HG03571 (cell line): Measurements from ENCODE around the gene MIB2.
"Not testable (repeated sequence)": the region's sequence is repeated elsewhere in the genome, so short reads cannot be mapped to it uniquely, and the experiment has no call there.

Experiments used
- ATAC-seq: cut with Tn5 transposase; IDR thresholded peaks from one replicate; pipeline ENCODE4 v1.9.1; 2021; ENCODE audit not compliant: unreplicated experiment

MIB2 gene

GRCh38 chr1:1626207-1627141 lies 11.2 kb downstream of the MIB2 start:
- ATAC-seq: no peak

- no peak for ATAC-seq
Measured at GRCh38 chr1:1627261-1627828, 12.0 kb downstream of the MIB2 start.

GRCh38 chr1:1627829-1628753 lies 12.8 kb downstream of the MIB2 start:
- no peak for ATAC-seq

DNA sequence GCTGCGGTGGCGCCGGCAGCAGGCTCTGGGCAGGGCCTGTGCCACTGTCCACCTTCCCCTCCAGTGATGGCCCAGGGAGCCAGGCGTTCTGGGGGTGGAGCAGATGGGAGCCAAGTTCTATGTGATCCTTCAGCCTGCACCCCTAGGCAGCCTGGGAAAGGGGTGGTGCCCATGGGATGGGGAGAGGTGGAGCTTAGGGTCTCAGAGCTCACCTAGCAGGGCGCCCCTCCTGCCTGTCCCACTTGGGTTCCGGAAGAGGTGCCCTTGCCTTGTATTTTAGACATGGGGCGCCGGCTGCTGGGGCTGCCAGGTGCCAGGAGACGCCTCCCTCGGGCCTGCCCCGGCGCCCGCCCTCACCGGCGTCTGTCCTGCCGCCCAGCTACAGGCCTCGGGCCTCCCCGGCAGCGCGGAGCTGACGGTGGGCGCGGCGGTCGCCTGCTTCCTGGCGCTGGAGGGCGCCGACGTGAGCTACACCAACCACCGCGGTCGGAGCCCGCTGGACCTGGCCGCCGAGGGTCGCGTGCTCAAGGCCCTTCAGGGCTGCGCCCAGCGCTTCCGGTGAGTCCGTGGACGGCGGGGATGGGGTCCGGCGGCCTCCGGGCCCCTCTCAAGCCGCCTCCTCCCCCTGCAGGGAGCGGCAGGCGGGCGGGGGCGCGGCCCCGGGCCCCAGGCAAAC lies 13.6 kb downstream of the MIB2 start:
- no peak for ATAC-seq

DNA sequence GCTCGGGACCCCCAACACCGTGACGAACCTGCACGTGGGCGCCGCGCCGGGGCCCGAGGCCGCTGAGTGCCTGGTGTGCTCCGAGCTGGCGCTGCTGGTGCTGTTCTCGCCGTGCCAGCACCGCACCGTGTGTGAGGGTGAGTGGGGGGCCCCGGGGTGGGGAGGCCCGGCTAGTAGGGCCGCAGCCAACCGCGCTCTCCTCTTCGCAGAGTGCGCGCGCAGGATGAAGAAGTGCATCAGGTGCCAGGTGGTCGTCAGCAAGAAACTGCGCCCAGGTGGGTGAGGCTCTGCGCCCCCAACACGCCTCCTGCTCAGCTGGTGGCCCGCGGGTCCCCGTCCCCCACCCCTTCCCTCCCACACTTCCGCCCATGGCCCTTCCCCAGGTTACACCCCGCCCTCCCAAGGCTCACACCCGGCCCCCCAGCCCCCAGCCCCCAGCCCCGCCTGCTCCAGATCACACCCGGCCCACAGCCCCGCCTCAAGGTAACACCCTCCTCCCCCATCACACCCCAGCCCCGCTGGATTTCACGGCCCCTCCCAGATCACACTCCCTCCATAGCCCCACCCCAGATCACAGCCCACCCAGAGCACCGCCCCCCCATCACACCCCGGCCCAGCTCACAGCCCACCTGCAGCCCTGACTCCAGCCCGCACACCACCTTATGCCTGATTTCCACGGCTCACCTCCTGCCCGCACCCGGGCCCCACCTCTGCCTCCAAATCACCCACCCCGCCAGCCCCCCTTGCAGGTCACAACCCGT lies 14.3 kb downstream of the MIB2 start:
- ATAC-seq: no peak

DNA sequence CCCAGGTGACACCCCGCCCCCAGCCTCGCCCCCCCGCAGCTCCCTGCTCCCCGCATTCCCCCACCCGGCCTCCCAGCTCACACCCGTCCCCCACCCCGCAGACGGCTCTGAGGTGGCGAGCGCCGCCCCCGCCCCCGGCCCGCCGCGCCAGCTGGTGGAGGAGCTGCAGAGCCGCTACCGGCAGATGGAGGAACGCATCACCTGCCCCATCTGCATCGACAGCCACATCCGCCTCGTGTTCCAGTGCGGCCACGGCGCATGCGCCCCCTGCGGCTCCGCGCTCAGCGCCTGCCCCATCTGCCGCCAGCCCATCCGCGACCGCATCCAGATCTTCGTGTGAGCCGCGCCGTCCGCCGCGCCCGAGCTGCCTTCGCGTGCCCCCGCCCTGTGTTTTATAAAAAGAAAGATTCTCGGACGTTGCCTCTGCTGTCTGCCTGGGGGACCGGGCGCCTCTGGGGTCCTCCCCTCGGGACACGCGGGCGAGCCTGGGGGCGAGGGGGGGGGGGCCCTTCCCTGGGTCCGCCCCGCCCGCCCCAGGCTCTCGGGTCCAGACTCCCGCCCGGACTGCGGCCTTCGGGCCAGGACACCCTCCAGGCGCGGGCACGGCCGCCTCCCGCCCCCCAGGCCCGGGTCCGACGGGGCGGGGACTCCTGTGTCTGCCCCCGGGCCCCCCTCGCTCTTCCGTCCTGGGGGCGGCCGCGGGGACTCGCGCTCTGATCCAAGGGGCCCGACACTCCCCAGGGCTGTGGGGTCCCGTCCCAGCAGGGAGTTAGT lies 15.1 kb downstream of the MIB2 start:
- ATAC-seq: peak; percentile 64

GRCh38 chr1:1630965-1631781 lies 15.9 kb downstream of the MIB2 start:
- no peak for ATAC-seq

DNA sequence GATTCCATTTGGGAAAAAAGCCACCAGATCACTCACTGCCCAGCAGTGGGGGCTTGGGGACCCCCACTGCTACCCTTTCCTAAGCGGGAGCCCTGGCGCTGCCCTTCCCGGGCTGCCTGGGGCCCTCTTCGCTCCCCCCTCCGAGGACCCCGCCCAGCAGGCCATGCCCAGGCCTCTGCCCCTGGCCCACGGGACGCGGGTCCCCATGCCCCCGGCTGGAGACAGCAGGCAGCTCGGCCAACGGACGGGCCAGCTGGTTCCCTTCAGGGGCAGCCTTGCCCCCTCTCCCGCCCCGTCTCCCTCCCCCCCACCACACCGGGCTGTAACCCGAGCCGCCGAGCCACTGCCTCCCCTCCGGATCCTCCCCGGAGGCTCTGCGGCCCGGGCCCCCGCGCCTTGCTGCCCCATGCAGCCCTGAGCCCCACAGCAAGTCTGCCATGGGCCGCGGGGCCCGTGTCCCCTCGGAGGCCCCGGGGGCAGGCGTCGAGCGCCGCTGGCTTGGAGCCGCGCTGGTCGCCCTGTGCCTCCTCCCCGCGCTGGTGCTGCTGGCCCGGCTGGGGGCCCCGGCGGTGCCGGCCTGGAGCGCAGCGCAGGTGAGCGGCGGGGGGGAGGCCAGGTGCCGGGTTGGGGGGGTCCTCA lies 16.6 kb downstream of the MIB2 start, which contains the start of gene MMP23B:
Gene MMP23B, plus strand, starts transcription at position 392 of the 639 bp plus-strand sequence. Its CDS starts 46 bp downstream, at position 438.
- no peak for ATAC-seq

DNA sequence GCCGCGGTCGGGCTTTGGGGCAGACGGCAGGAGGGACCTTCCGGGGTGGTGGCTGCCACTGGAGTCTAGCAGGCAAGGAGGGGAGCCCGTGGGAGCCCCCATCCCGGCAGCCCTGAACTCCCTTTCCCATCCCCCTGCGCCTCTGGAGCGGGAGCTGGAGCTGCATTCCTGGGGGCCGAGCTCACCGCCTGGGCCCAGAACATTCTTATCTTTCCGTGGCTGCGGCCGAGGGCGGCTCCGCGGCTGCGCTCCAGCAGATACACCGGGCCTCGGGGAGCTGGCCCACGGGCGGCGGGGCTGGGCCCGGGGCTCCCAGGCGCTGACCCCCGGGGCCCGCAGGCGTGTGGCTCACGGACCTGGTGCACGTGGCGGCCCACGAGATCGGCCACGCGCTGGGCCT lies 18.1 kb downstream of the MIB2 start:
- not testable (repeated sequence) for ATAC-seq

- ATAC-seq: not testable (repeated sequence)
Measured at GRCh38 chr1:1634613-1635012, 19.3 kb downstream of the MIB2 start.

DNA sequence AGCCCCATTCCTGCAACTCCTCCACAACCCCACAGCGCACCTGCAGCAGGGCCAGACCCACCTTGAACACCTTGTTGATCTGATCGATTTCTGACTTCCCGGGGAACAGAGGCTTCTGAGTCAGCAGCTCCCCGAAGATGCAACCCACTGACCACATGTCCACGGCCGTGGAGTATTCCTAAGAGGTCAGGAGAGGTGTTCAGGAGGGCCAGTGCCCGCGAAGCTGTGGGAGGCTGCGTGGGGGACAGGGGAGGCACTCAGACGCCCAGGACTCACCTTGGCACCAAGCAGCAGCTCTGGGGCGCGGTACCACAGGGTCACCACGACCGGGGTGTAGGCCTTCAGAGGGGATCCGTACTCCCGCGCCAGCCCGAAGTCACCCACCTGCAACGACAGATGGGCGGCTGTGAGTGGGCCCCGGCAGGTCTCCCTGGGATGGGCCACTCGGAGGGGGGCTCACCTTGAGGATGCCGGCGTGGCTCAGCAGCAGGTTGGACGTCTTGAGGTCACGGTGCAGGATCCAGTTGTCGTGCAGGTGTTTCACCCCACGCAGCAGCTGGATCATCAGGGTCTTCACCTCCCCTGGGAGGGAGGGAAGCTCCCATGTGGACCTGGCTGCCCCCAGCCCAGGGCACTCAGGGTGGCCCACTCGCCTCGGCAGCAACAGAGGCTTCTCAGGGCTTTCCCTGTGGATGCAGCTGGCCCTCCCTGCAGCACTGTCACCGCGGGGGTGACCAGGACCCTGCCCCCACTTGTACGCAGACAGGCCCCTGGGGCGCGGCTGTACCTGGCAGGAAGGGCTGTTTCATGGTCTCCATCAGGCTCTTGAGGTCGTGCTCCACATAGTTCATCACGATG lies 21.6 kb downstream of the MIB2 start:
- ATAC-seq: not testable (repeated sequence)

- ATAC-seq: not testable (repeated sequence)
Measured at GRCh38 chr1:1637479-1637875, 22.2 kb downstream of the MIB2 start.

GRCh38 chr1:1638528-1638927 lies 23.2 kb downstream of the MIB2 start:
- ATAC-seq: not testable (repeated sequence)

- ATAC-seq: not testable (repeated sequence)
Measured at GRCh38 chr1:1639368-1639767, 24.1 kb downstream of the MIB2 start.

- ATAC-seq: not testable (repeated sequence)
Measured at GRCh38 chr1:1640081-1640480, 24.8 kb downstream of the MIB2 start.

DNA sequence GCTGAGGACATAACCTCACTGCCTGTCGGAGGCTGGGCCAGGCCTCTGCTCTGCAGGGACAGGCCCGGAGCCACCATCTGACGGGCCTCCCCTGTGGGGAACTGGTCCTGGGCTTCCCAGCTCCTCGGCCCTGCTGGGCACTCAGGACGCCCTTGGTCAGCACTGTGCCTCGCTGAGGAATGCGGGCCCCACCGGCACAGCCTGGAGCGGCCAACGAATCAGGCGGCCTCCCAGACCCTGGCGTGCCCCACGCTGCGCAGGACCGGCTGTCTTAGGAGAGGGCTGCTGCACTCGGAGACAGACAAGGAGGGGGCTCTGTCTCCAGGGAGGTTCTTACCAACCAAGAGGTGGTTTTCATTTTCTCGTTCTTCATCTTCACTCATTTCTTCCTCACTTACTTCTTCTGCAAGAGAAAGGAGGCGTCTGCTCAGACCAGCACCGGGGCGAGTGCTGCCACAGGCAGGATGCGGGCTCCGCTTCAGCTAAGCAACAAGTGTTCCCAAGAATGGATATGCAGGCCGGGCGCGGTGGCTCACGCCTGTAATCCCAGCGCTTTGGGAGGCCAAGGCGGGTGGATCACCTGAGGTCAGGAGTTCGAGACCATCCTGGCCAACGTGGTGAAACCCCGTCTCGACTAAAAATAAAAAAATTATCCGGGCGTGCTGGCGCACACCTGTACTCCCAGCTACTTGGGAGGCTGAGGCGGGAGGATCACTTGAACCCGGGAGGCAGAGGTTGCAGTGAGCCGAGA lies 25.6 kb downstream of the MIB2 start:
- ATAC-seq: not testable (repeated sequence)
